ENCODE data around the gene MBD3. TPM values are rescaled to one million over a fixed set of nuclear protein-coding genes. Genes with fewer than 3 reads are reported as not detected.
A peak's percentile ranks its signal among the peaks of the same experiment; 100 is the strongest.

MBD3 gene
- total RNA-seq, 1 experiment from 2014 or later, result 114 TPM

DNA sequence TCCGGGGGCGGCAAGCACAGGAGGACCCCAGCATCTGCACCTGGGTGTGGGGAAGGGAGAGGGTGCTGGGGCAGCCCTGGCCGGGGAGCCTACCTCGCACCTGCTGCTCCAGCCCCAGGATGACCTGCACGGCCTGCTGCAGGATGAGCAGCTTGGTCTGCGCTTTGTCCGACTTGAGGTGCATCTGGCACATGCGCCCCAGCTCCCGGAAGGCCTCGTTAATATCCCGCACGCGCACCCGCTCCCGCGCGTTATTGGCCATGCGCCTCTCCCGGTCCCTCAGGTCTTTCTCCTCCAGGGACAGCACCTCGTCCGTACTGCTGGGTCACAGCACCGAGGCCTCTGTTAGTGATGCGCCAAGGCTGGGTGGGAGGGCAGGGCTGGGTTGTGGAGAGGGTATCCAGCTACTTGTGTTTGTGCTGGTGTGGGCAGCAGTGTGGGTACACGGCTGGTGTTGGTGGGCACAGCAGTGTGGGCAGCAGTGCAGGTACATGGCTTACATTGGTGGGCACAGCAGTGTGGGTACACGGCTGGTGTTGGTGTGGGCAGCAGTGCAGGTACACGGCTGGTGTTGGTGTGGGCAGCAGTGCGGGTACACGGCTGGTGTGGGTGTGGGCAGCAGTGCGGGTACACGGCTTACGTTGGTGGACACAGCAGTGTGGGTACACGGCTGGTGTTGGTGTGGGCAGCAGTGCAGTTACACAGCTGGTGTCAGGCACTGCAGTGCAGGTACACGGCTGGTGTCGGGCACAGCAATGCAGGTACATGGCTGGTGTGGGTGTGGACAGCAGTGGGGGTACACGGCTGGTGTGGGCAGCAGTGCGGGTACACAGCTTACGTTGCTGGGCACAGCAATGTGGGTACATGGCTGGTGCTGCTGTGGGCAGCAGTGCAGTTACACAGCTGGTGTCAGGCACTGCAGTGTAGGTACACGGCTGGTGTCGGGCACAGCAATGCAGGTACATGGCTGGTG, 19.7 kb upstream of the MBD3 start:
- Mint-ChIP-seq H3K9me3 (ENCODE audit: unreplicated experiment) (no peaks in the 10 kb centered on the region), H3K4me3 (ENCODE audit: unreplicated experiment) (no peak overlapping the region), H3K27me3 (ENCODE audit: insufficient read depth, unreplicated experiment) (no peaks in the 10 kb centered on the region), H3K36me3 (ENCODE audit: insufficient read depth, unreplicated experiment) (peaks cover 71% of the 10 kb centered on the region), H3K4me1 (ENCODE audit: insufficient read depth, unreplicated experiment) (no peaks in the 10 kb centered on the region), H3K27ac (ENCODE audit: low read depth, unreplicated experiment) (no peak overlapping the region)
- BruUV-seq (replicated peaks), result no TSS peak
- CTCF ChIA-PET, result interaction anchor here (1.0 kb wide), 1 partner anchor 155 kb away, joined by 3 read pairs; no protein-coding TSS in a partner anchor
- intact Hi-C loops (cut with micrococcal nuclease), result no loop called here
- TF ChIP-seq, protein P1, sequence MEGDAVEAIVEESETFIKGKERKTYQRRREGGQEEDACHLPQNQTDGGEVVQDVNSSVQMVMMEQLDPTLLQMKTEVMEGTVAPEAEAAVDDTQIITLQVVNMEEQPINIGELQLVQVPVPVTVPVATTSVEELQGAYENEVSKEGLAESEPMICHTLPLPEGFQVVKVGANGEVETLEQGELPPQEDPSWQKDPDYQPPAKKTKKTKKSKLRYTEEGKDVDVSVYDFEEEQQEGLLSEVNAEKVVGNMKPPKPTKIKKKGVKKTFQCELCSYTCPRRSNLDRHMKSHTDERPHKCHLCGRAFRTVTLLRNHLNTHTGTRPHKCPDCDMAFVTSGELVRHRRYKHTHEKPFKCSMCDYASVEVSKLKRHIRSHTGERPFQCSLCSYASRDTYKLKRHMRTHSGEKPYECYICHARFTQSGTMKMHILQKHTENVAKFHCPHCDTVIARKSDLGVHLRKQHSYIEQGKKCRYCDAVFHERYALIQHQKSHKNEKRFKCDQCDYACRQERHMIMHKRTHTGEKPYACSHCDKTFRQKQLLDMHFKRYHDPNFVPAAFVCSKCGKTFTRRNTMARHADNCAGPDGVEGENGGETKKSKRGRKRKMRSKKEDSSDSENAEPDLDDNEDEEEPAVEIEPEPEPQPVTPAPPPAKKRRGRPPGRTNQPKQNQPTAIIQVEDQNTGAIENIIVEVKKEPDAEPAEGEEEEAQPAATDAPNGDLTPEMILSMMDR (IDR thresholded peaks at IDR 0.05; ENCODE audit: unreplicated experiment), result no peak
- DNase-seq (ENCODE audit: unreplicated experiment), result no peak
- POLR2A ChIA-PET, result no interaction called here

DNA sequence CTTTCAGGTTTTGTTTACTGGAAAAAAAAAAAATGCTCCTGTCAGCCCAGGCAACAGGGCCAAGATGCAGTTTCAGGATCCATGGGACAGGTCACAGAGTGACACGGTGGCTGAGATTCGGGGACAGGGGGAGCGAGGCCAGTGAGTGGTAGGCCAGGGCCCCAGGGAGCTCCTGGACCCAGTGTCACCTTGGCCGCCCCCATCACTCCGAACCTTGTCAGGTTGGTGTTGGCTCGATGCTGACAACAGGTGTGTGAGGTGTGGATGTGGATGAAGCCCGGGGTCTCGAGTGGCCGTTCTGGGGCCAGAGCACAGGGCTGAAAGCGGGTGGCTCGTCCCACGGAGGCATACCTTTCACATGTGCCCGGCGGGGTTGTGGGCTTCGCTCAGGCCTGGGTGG, 18.7 kb upstream of the MBD3 start:
- CTCF ChIA-PET, result no interaction called here
- intact Hi-C loops (cut with micrococcal nuclease), result no loop called here
- Mint-ChIP-seq H3K4me1 (ENCODE audit: insufficient read depth, unreplicated experiment) (no peaks in the 10 kb centered on the region), H3K27me3 (ENCODE audit: insufficient read depth, unreplicated experiment) (no peaks in the 10 kb centered on the region), H3K36me3 (ENCODE audit: insufficient read depth, unreplicated experiment) (peaks cover 60% of the 10 kb centered on the region), H3K9me3 (ENCODE audit: unreplicated experiment) (no peaks in the 10 kb centered on the region), H3K4me3 (ENCODE audit: unreplicated experiment) (no peak overlapping the region), H3K27ac (ENCODE audit: low read depth, unreplicated experiment) (no peak overlapping the region)
- DNase-seq (ENCODE audit: unreplicated experiment), result no peak
- BruUV-seq (replicated peaks), result TSS peak; percentile 69
- TF ChIP-seq, protein P1 (IDR thresholded peaks at IDR 0.05; ENCODE audit: unreplicated experiment), result no peak
- POLR2A ChIA-PET, result no interaction called here

DNA sequence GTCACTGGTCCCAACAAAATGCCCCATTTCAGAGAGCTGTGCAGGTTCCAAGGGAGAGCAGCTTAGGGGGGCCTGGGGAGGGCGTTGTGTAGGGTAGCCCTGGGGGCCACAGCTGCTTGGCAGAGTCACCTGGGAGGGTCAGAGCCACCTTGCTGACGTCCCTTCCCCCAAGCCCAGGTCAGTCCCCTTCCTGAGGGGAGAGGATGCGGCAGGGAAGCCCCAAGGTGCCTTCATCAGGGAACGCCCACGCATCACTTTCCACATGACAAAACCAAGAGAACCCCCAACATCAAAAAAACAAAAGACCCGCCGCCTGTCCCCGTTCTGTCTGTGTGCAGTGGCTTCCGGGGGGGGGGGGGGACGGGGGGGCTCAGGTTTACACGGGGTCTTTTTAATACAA, 17.9 kb upstream of the MBD3 start:
- Mint-ChIP-seq H3K4me3 (ENCODE audit: unreplicated experiment) (no peak overlapping the region), H3K9me3 (ENCODE audit: unreplicated experiment) (no peaks in the 10 kb centered on the region), H3K27ac (ENCODE audit: low read depth, unreplicated experiment) (no peak overlapping the region), H3K4me1 (ENCODE audit: insufficient read depth, unreplicated experiment) (no peaks in the 10 kb centered on the region), H3K36me3 (ENCODE audit: insufficient read depth, unreplicated experiment) (peaks cover 53% of the 10 kb centered on the region), H3K27me3 (ENCODE audit: insufficient read depth, unreplicated experiment) (no peaks in the 10 kb centered on the region)
- TF ChIP-seq, protein P1 (IDR thresholded peaks at IDR 0.05; ENCODE audit: unreplicated experiment), result no peak
- intact Hi-C loops (cut with micrococcal nuclease), result no loop called here
- CTCF ChIA-PET, result interaction anchor here (0.5 kb wide), 1 partner anchor 41 kb away, joined by 3 read pairs; no protein-coding TSS in a partner anchor
- no peak for DNase-seq (ENCODE audit: unreplicated experiment)
- POLR2A ChIA-PET, result no interaction called here
- BruUV-seq (replicated peaks), result no TSS peak

- no peak for DNase-seq (ENCODE audit: unreplicated experiment)
- no TSS peak for BruUV-seq (replicated peaks)
- intact Hi-C loops (cut with micrococcal nuclease), result loop anchor here (5.0 kb wide), 2 partner anchors 42 to 187 kb away; partner anchors contain the start of gene TCF3
- Mint-ChIP-seq H3K27ac (ENCODE audit: low read depth, unreplicated experiment) (no peak overlapping the region), H3K9me3 (ENCODE audit: unreplicated experiment) (no peaks in the 10 kb centered on the region), H3K4me1 (ENCODE audit: insufficient read depth, unreplicated experiment) (no peaks in the 10 kb centered on the region), H3K36me3 (ENCODE audit: insufficient read depth, unreplicated experiment) (peaks cover 48% of the 10 kb centered on the region), H3K4me3 (ENCODE audit: unreplicated experiment) (no peak overlapping the region), H3K27me3 (ENCODE audit: insufficient read depth, unreplicated experiment) (no peaks in the 10 kb centered on the region)
- ChIA-PET CTCF (no interaction called here), POLR2A (no interaction called here)
- TF ChIP-seq, protein P1 (IDR thresholded peaks at IDR 0.05; ENCODE audit: unreplicated experiment), result no peak
Observed at GRCh38 chr19:1609680-1610474, 17.2 kb upstream of the MBD3 start.

Measured in MCF 10A (cell line).